ENCODE measurements around the gene SPCS2.
"Not testable (repeated sequence)": the region's sequence is repeated elsewhere in the genome, so short reads cannot be mapped to it uniquely, and the experiment has no call there.

The SPCS2 gene

GRCh38 chr11:74950374-74950969, 1.4 kb downstream of the SPCS2 start:
- DNase-seq: no peak

GRCh38 chr11:74951226-74951625, 2.2 kb downstream of the SPCS2 start:
- DNase-seq: no peak

GRCh38 chr11:74952752-74953151, 3.7 kb downstream of the SPCS2 start:
- no peak for DNase-seq

DNA sequence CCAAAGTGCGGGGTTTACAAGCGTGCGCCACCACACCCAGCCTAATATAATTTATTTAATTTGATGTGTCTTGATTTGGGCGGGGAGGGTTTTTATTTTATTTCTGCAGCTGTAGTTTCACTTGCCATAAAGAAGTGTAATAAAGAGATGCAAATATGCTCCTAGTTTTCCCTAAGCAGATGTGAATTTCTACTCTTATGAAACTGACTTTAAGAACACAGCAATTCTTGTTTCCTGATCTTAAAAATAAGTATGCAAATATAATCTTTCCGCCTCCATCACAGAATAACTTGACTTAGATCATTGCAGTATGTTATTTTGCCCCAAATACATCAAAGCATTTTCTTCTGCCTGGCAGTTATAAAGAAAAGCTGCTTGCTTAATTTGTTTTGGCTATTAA, 4.4 kb downstream of the SPCS2 start:
- DNase-seq: no peak

DNA sequence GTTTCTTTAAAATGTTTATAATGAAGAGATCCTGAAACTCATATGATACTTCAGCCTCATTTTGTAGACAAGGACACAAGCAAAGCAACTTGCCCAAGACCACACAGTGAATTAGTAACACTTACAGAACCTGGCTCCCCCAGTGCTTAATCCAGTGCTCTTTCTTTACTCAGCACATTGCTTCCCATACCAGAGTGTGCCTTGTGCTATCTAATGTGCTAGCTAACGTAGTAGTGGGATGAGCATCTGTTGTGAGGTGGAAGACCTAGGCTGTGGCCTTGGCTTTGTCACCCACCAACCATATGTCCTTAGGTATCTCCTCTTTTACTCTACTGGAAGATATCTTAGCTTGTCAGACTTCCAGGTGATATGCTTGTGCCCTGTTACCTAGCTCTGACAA, 5.1 kb downstream of the SPCS2 start:
- DNase-seq: no peak

DNA sequence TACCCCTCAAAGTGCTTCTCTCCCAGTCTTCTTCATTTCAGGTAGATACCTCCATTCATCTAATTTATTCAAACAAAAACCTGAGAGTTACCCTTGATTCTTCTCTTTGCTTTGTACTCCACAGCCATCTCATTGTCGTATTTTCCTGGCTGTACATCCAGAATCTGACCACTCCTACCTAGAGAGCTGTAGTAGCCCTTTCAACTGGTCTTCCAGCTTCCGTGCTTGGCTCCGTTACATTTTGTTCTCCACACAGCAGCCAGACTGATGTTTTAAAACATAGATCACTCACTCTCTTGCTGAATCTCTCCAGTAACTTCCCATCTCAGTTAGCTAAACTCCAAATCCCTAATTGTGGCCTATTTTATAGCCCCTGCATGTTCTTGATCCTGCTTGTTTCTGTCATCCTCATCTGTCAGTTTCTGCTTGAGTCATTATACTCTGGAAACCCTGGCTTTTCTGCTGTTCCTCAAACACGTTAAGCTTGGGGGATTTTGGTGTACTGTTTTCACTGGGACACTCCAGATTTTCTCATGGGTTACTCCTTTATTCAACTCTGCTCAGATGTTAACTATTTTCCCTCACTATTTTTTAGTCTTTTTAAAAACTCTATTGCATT, 7.4 kb downstream of the SPCS2 start:
- no peak for DNase-seq

DNA sequence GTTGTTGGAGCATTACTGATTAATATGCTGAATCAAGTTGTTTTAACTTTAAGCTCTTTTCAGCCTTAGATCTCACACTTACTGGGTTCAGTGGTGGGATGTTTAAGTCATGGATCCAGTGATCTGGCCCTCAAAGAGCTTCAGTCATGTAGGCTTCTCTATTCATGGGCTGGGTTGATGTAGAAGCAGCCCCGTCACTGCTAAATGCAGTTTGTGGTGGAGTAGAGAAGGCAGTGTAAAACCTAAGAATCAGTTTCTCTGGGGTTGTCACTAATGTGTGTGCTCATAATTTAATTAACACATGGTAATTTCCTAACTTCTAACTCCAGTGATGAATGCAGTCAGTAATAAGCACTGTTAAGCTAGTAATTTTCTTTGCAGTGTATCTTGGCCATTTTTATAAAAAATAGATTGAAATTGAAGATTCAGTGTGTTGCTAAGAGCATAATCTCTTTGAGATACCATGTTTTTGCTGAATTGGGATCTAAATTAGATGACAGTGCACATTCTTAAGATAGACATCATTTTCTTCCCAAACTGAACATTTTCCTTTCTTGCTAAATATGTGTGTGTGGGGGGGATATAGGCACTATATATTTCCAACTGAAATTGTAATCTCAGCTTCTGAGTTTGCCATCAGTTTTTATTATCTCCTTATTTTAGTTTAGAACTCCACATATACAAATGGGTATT, 9.0 kb downstream of the SPCS2 start:
- peak; percentile 13 for DNase-seq

DNA sequence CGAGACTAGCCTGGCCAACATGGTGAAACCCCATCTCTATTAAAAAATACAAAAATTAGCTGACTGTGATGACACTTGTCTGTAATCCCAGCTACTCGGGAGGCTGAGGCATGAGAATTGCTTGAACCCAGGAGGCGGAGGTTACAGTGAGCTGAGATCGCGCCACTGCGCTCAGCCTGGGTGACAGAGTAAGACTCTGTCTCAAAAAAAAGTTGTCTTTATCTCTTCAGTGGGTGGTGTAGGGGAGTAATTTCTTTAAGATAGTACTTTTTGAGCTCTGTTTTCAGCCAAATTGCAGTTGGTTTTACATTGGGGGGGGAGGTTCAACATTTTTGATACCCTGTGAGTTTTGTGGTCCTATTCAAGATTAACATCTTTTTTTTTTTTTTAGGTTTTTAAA, 11.1 kb downstream of the SPCS2 start:
- not testable (repeated sequence) for DNase-seq

DNA sequence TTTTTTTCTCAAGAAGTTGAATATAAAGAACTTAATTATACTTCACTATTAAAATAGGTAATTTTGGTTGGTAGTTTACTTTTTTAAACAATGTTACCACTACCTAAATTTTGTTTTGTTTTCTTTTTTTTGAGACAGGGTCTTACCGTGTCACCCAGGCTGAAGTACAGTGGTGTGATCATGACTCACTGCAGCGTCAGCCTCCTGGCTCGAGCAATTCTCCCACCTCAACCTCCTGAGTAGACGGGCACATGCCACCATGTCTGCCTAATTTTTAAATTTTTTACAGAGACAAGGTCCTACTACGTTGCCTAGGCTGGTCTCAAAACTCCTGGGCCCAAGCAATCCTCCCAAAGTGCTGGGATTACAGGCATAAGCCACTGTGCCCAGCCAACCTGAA, 17.6 kb downstream of the SPCS2 start:
- no peak for DNase-seq

GRCh38 chr11:74970852-74971395, 21.9 kb downstream of the SPCS2 start:
- DNase-seq: no peak

DNA sequence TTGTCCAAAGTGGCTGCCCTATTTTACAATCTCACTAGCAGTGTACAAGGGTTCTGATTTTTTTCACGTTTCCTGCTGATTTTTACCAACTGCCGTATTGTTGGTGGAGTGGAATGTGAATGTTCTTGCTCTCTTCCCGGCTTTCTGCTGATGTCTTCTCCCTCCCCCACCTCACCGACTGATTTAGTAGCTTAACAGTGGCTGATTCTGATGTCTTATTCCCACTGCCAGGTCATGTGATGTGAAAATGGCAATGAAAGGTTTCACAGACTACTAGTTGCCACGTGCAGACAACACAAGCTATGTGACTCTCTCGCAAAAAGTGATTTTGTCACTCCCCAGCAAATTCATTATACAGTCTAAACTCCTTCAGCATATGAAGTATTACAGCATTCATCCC, 22.4 kb downstream of the SPCS2 start:
- no peak for DNase-seq

GRCh38 chr11:74978041-74978440, 29.0 kb downstream of the SPCS2 start:
- no peak for DNase-seq

GRCh38 chr11:74980634-74981033, 31.6 kb downstream of the SPCS2 start:
- no peak for DNase-seq

DNA sequence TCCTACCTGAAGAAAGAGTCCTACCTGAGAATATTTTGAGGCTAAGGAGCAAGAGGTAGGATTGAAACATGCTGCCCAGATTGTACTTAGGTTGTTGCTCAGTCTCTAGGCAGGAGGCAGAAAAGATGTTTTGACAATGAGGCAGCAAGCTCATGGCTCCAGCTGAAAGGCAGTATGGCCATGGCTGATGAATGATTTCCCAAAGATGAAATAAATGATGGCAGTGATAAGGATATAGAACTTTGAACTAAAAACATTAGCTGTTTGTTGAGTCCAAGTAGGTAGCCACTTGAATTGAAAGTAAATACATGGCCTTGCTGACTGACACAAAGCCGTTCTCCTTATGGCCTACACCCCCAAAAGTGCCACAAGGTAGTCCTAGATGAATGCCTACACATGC, 32.8 kb downstream of the SPCS2 start:
- no peak for DNase-seq

DNA sequence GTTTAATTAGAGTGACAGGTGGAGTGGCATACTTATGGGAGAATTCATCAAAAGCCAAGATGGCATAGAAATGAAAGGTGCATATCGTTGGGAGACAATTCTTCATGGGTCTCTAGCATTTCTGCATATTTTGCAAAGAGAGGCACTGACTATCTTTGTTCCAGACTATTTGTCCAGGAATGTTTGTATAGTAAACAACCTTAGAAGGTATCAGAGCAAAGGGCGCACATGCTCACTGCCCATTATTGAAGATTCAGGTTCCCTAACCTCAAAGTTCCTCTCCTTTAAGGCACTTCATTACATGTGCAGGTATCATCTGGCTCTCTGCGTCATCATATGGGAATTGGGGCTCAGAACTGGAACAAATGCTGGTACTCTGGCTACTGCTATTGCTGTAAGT, 35.0 kb downstream of the SPCS2 start:
- no peak for DNase-seq

GRCh38 chr11:74984730-74985129, 35.7 kb downstream of the SPCS2 start:
- no peak for DNase-seq

- DNase-seq: peak; percentile 75
Measured at GRCh38 chr11:74988541-74989259, 39.6 kb downstream of the SPCS2 start, which contains the start of gene NEU3. NEU3 (plus strand) TSS chr11:74988933; CDS start chr11:74989061, 128 bp downstream.

DNA sequence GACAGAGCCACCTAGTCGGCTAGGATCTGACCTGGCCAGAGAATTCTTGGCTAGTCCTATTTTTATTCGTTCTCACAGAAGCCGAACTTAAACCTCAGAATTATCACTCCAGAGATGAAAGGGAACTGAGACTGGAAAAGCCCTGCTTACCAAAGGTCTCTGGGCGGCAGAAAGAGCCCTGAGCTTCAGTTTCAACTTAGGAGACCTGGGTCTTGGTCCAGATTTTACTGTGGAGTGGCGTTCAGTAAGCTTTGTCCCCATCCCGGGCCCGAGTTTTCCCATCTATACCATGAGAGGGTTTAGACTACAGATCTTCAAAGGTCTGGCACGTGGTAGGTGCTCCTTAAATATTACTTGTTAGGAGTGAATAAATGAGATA, 40.2 kb downstream of the SPCS2 start:
- no peak for DNase-seq

DNA sequence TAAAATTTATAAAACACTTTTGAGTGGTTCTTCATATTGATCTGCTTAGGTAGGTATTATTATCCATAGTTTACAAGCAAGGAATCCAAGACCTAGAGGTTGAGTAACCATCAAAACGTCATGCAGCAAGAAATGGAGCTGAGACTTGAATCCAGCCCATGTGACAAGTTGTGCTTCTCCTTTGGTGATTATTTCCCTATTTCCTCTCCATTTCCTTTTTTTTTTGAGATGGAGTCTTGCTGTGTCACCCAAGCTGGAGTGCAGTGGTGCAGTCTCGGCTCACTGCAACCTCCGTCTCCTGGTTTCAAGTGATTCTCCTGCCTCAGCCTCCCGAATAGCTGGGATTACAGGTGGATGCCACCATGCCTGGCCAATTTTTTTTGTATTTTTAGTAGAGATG, 41.1 kb downstream of the SPCS2 start:
- DNase-seq: not testable (repeated sequence)

DNA sequence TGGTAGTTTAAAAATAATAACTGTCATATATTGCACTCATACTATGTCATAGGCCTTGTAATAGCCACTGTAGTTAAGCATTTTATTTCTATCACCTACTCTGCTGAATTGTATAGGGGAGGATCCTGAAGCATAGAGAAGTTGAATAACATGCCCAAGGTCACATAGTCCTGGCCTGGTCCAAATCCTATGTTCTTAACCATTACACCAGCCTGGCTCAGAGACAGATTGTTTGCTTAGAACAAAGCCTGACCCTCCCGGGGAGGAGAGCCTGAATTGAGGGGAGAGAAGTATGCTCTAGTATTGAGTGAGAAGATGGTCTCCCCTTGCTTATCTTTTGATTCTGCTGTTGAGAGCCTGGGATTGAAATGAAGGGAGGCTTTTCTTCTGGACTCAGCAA, 41.9 kb downstream of the SPCS2 start:
- no peak for DNase-seq

DNA sequence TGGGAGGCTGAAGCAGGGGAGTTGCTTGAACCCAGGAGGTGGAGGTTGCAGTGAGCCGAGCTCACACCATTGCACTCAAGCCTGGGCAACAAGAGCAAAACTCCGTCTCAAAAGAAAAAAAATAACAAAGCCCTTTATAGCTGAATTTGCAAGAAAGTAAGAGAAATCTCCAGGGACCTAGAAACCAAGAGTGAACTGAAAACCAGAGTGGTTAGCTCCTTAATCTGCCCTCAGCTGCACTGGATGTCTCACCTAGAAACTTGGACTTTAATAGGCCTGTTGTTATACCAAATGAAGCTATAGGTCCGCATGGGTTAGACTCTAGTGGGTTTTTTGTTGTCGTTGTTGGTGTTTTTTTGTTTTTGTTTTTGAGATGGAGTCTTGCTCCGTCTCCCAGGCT, 43.8 kb downstream of the SPCS2 start:
- no peak for DNase-seq

DNA sequence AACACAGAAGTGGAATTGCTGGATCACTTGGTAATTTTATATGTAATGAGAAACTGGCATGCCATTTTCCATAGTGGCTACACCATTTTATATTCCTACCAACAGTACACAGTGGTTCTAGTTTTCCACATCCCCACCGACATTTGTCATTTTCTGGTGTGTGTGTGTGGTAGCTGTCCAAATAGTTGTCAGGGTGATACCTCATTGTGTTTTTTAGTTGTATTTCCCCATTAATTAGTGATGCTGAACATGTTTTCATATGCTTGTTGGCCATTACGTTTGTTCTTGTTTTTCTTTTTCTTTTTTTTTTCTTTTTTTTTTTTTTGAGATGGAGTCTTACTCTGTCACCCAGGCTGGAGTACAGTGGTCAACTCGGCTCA, 51.9 kb downstream of the SPCS2 start:
- DNase-seq: no peak

- no peak for DNase-seq
Measured at GRCh38 chr11:75001686-75002085, 52.6 kb downstream of the SPCS2 start.
